Endothelial cell of umbilical vein (primary cell): ENCODE results near the gene PARD3B. TPM values are rescaled to one million over a fixed set of nuclear protein-coding genes. Genes with fewer than 3 reads are reported as not detected.

Experiments
- BruUV-seq: library from RNA; stranded (reverse); fragments of 400-500 nt; replicated peaks from 2 replicates; lab custom pipeline; 2021; lab: Mats Ljungman, UMichigan
- CTCF ChIA-PET: fragments of 300-600, 350-600 bp; sonication (Branson Sonifier 250); formaldehyde crosslinking; loops from one replicate; lab custom pipeline; 2021; ENCODE audit warnings: antibody characterized with exemption, inconsistent platforms; lab: Charles Lee
- POLR2A ChIA-PET: fragments of 300-600, 350-600 bp; sonication (Branson Sonifier 250); formaldehyde crosslinking; loops from one replicate; lab custom pipeline; 2021; ENCODE audit warnings: antibody characterized with exemption, inconsistent platforms; lab: Charles Lee
- DNase-seq: peaks from one replicate; pipeline ENCODE4 v3.0.0-alpha.2; 2011; ENCODE audit warnings: low read depth, low spot score
- FAIRE-seq: peaks from 2 replicates; lab custom pipeline; 2011; peaks lifted over from hg19 to GRCh38; lab: Jason Lieb, UNC
- H2AFZ ChIP-seq: 2 replicates; pipeline ENCODE4 v1.6.0; 2012; ENCODE audit warnings: low read depth, low read length, control low read depth, inconsistent platforms
- H3K27ac ChIP-seq: 2 replicates; pipeline ENCODE4 v1.5.1; 2011; ENCODE audit warnings: low read depth, mild to moderate bottlenecking, control low read depth, low read length, moderate library complexity; ENCODE audit not compliant: insufficient read depth
- H3K27me3 ChIP-seq, 2 experiments: 2 replicates each; pipeline versions ENCODE4 v1.6.0 to v1.6.1; 2011; ENCODE audit warnings: low read length in 2 of 2, mixed read lengths in 1 of 2; ENCODE audit not compliant: control insufficient read depth in 2 of 2, insufficient read depth in 2 of 2
- H3K36me3 ChIP-seq, 2 experiments: 2 replicates in 1 of 2; 3 replicates in 1 of 2; pipeline ENCODE4 v1.5.1; 2011; ENCODE audit warnings: low read length in 2 of 2, mild to moderate bottlenecking in 1 of 2, moderate library complexity in 1 of 2; ENCODE audit not compliant: control insufficient read depth in 2 of 2, insufficient read depth in 2 of 2; ENCODE audit errors: extremely low read depth in 1 of 2
- H3K4me1 ChIP-seq: 3 replicates; pipeline ENCODE4 v1.5.1; 2011; ENCODE audit warnings: mild to moderate bottlenecking, low read length; ENCODE audit not compliant: control insufficient read depth, insufficient read depth; ENCODE audit errors: extremely low read depth
- H3K4me2 ChIP-seq: 2 replicates; pipeline ENCODE4 v1.6.1; 2011; ENCODE audit warnings: low read length, control low read depth, mixed read lengths; ENCODE audit not compliant: insufficient read depth
- H3K4me3 ChIP-seq, 3 experiments: fragments of 200-600 bp in 1 of 3; sonication (generic), shearing (Covaris generic) in 1 of 3; replicated peaks in 1 of 3; 2 replicates each; pipeline ENCODE4 v1.5.1; 2011 to 2016; ENCODE audit warnings: control low read depth in 3 of 3, low read length in 3 of 3, mild to moderate bottlenecking in 2 of 3, inconsistent platforms in 1 of 3, low read depth in 1 of 3, moderate library complexity in 1 of 3; ENCODE audit not compliant: insufficient read depth in 1 of 3
- H3K79me2 ChIP-seq: 2 replicates; pipeline ENCODE4 v1.6.0; 2012; ENCODE audit warnings: low read length, inconsistent platforms; ENCODE audit not compliant: control insufficient read depth, insufficient read depth
- H3K9ac ChIP-seq: replicated peaks from 2 replicates; pipeline ENCODE3; 2011; ENCODE audit warnings: low read length, control low read depth; ENCODE audit not compliant: insufficient read depth; ENCODE audit errors: extremely low read depth
- H3K9me1 ChIP-seq: replicated peaks from 3 replicates; pipeline ENCODE4 v1.6.0; 2011; ENCODE audit warnings: mild to moderate bottlenecking, low read length; ENCODE audit not compliant: control insufficient read depth, insufficient read depth; ENCODE audit errors: extremely low read depth
- H3K9me3 ChIP-seq: replicated peaks from 2 replicates; pipeline ENCODE4 v1.5.1; 2012; ENCODE audit warnings: low read length, inconsistent platforms; ENCODE audit not compliant: control insufficient read depth, insufficient read depth
- H4K20me1 ChIP-seq: replicated peaks from 2 replicates; pipeline ENCODE3; 2011; ENCODE audit warnings: mild to moderate bottlenecking, low read length; ENCODE audit not compliant: control insufficient read depth, insufficient read depth; ENCODE audit errors: extremely low read depth
- EZH2 ChIP-seq: IDR thresholded peaks from 2 replicates; pipeline ENCODE4 v1.6.1; 2012; ENCODE audit warnings: borderline replicate concordance, low read depth, mild to moderate bottlenecking, moderate library complexity, low read length, inconsistent platforms; ENCODE audit not compliant: severe bottlenecking
- FOS ChIP-seq: IDR thresholded peaks from 2 replicates; pipeline ENCODE4 v1.6.1; 2011; ENCODE audit warnings: mild to moderate bottlenecking, low read length, moderate library complexity, borderline replicate concordance; ENCODE audit not compliant: insufficient read depth
- GATA2 ChIP-seq: IDR thresholded peaks from 2 replicates; pipeline ENCODE4 v1.7.0; 2011; ENCODE audit warnings: low read depth, mild to moderate bottlenecking, moderate library complexity, mixed read lengths, low read length; ENCODE audit not compliant: insufficient read length, insufficient read depth
- JUN ChIP-seq: IDR thresholded peaks from 2 replicates; pipeline ENCODE4 v1.6.1; 2011; ENCODE audit warnings: borderline replicate concordance, low read depth; ENCODE audit not compliant: insufficient read length, insufficient read depth
- MYC ChIP-seq: IDR thresholded peaks from one replicate; pipeline ENCODE4 v1.6.1; 2011; ENCODE audit warnings: mild to moderate bottlenecking, low read depth, low read length
- POLR2A ChIP-seq: IDR thresholded peaks from 2 replicates; pipeline ENCODE4 v1.6.1; 2012; ENCODE audit warnings: low read depth, mild to moderate bottlenecking, control low read depth, low read length
- POLR2AphosphoS5 ChIP-seq: IDR thresholded peaks from 2 replicates; pipeline ENCODE4 v1.6.1; 2012; ENCODE audit warnings: low read depth, mild to moderate bottlenecking, control low read depth, low read length, moderate library complexity; ENCODE audit not compliant: insufficient read depth
- dilution Hi-C: fragments of 300-500 bp; cut with MboI; formaldehyde crosslinking; loops from one replicate; pipeline ENCODE4 v1.15.0; 2019; ENCODE audit warnings: low sequenced_read_pairs; ENCODE audit not compliant: extremely low pct_ligation_motif_present
- intact Hi-C: fragments of 100-400 bp; cut with micrococcal nuclease; formaldehyde crosslinking; loops from one replicate; pipeline ENCODE4 v1.10.0; 2022
- polyA plus RNA-seq, 4 experiments: library from polyadenylated mRNA; depleted of rRNA in 3 of 4; stranded (reverse) in 3 of 4; unstranded in 1 of 4; fragments of >200 nt; gene quantifications; 2 replicates each; pipeline versions ENCODE4 v1.2.1 to v1.2.3, GENCODE V29; 2011 to 2012; ENCODE audit warnings: missing spikeins in 1 of 4
- total RNA-seq: library from RNA; stranded (reverse); gene quantifications from 2 replicates; pipeline ENCODE4 v1.2.3, GENCODE V29; 2021
- TF ChIP-seq, protein P1 (sequence below), 2 donors: IDR thresholded peaks; 1 replicate in 1 of 2; 2 replicates in 1 of 2; pipeline ENCODE4 v1.5.1; 2011; ENCODE audit warnings: low read length in 2 of 2, mild to moderate bottlenecking in 2 of 2, moderate library complexity in 2 of 2, control low read depth in 1 of 2, inconsistent platforms in 1 of 2, low read depth in 1 of 2; ENCODE audit not compliant: insufficient read depth in 1 of 2; ENCODE audit errors: extremely low read depth in 1 of 2
- TF ChIP-seq, protein P2 (sequence below): IDR thresholded peaks from 2 replicates; pipeline ENCODE4 v1.6.1; 2011; ENCODE audit not compliant: insufficient read depth, insufficient read length

Gene PARD3B
- total and polyA plus RNA-seq, 2 donors (not counting 3 experiments of a cell fraction or from before 2014, with no cell fraction given): 2.2 to 30.9 TPM

DNA sequence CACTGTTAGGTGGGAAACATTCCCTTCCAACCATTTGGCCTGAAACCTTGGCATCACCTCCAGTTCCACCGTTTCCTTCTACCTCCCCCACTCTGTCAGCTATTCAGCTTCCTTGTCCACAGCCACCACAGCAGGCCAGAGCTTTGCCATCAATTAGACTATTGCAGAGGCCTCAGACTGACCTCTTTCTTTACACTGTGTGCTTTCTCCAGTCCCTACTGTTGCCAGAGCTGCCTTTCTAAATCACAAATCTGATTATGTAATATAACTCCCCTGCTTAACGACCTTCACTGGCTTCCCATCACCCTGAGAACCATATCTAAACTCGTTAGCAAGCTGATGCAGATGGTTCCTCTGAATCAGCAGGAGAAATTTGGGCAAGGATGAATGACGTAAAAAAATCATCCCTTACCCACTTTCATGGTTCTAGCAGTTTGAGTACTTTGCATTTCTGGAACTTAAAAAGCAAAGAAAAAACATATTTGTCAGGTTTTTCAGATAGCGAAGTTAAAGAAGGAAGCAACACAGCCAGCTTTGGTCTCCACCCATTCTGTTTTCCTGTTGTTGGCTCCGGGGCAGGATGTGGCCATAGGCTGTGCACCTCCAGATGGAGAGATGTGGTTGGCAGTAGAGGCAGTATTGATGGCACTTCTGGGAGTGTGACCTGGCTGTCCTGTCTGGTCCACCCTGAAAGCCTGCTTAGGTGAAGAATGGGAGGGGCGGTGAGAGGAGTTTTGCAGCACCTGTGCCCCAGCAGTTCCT is 422.1 kb downstream of the PARD3B start:
- Histone ChIP-seq H3K27ac (no peak overlapping the region), H3K4me2 (no peak overlapping the region), H3K4me3 (no peak overlapping the region), H4K20me1 (no peaks in the 10 kb centered on the region), H3K9ac (no peak overlapping the region), H3K79me2 (no peaks in the 10 kb centered on the region), H3K9me1 (no peaks in the 10 kb centered on the region), H3K4me1 (no peaks in the 10 kb centered on the region), H3K36me3 (no peaks in the 10 kb centered on the region), H2AFZ (no peak overlapping the region), H3K9me3 (no peaks in the 10 kb centered on the region), H3K27me3 (no peaks in the 10 kb centered on the region)
- dilution Hi-C loops (no loop called here), intact Hi-C loops (no loop called here)
- TF ChIP-seq MYC (no peak), POLR2AphosphoS5 (no peak), EZH2 (no peak), GATA2 (no peak), POLR2A (no peak), JUN (no peak), FOS (no peak)
- TF ChIP-seq, protein P1, sequence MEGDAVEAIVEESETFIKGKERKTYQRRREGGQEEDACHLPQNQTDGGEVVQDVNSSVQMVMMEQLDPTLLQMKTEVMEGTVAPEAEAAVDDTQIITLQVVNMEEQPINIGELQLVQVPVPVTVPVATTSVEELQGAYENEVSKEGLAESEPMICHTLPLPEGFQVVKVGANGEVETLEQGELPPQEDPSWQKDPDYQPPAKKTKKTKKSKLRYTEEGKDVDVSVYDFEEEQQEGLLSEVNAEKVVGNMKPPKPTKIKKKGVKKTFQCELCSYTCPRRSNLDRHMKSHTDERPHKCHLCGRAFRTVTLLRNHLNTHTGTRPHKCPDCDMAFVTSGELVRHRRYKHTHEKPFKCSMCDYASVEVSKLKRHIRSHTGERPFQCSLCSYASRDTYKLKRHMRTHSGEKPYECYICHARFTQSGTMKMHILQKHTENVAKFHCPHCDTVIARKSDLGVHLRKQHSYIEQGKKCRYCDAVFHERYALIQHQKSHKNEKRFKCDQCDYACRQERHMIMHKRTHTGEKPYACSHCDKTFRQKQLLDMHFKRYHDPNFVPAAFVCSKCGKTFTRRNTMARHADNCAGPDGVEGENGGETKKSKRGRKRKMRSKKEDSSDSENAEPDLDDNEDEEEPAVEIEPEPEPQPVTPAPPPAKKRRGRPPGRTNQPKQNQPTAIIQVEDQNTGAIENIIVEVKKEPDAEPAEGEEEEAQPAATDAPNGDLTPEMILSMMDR (IDR thresholded peaks at IDR 0.05; ENCODE audit: extremely low read depth in 1 of 2, insufficient read depth in 1 of 2, low read depth in 1 of 2, low read length in 2 of 2): no peak
- TF ChIP-seq, protein P2, sequence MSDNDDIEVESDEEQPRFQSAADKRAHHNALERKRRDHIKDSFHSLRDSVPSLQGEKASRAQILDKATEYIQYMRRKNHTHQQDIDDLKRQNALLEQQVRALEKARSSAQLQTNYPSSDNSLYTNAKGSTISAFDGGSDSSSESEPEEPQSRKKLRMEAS: no peak
- DNase-seq (peak; percentile 8), FAIRE-seq (no peak)
- BruUV-seq: no TSS peak
- ChIA-PET POLR2A (interaction anchor here (0.6 kb wide), 1 partner anchor 130 kb away, joined by 3 read pairs; no protein-coding TSS in a partner anchor), CTCF (interaction anchor here (1.1 to 1.6 kb wide), 4 partner anchors 11 to 708 kb away, joined by 3 to 4 read pairs (median 3); no protein-coding TSS in a partner anchor)
